Measurements from ENCODE around the gene HS3ST4. TPM values are rescaled to one million over a fixed set of nuclear protein-coding genes. Genes with fewer than 3 reads are reported as not detected.
A peak's percentile ranks its signal among the peaks of the same experiment; 100 is the strongest.

Gene HS3ST4
- total RNA-seq, 2 experiments from 2014 or later = not detected

GRCh38 chr16:25796239-25796638, 104.5 kb downstream of the HS3ST4 start:
- H3K4me3 Mint-ChIP-seq = no peak overlapping the region
- no peaks in the 10 kb centered on the region for H3K9me3 Mint-ChIP-seq (ENCODE audit: insufficient read depth)
- H3K4me1 Mint-ChIP-seq (ENCODE audit: low read depth) = no peaks in the 10 kb centered on the region
- no peak for ATAC-seq
- H3K27me3 Mint-ChIP-seq (ENCODE audit: low read depth) = no peaks in the 10 kb centered on the region
- no peak for DNase-seq
- H3K36me3 Mint-ChIP-seq (ENCODE audit: low read depth) = no peaks in the 10 kb centered on the region
- no peak overlapping the region for H3K27ac Mint-ChIP-seq
- CTCF ChIA-PET = no interaction called here
- POLR2A ChIA-PET = no interaction called here

GRCh38 chr16:25798065-25798464, 106.3 kb downstream of the HS3ST4 start:
- Mint-ChIP-seq H3K27me3 (ENCODE audit: low read depth) (no peaks in the 10 kb centered on the region), H3K4me1 (ENCODE audit: low read depth) (no peaks in the 10 kb centered on the region), H3K9me3 (ENCODE audit: insufficient read depth) (no peaks in the 10 kb centered on the region), H3K27ac (no peak overlapping the region), H3K4me3 (no peak overlapping the region), H3K36me3 (ENCODE audit: low read depth) (no peaks in the 10 kb centered on the region)
- POLR2A ChIA-PET = no interaction called here
- DNase-seq (no peak), ATAC-seq (no peak)
- CTCF ChIA-PET = no interaction called here

- ChIA-PET CTCF (no interaction called here), POLR2A (no interaction called here)
- Mint-ChIP-seq H3K9me3 (ENCODE audit: insufficient read depth) (no peaks in the 10 kb centered on the region), H3K27me3 (ENCODE audit: low read depth) (no peaks in the 10 kb centered on the region), H3K4me1 (ENCODE audit: low read depth) (no peaks in the 10 kb centered on the region), H3K36me3 (ENCODE audit: low read depth) (no peaks in the 10 kb centered on the region), H3K4me3 (no peak overlapping the region), H3K27ac (no peak overlapping the region)
- ATAC-seq (no peak), DNase-seq (no peak)
Measured at GRCh38 chr16:25799816-25800215, 108.1 kb downstream of the HS3ST4 start.

- Mint-ChIP-seq H3K4me3 (no peak overlapping the region), H3K36me3 (ENCODE audit: low read depth) (no peaks in the 10 kb centered on the region), H3K27me3 (ENCODE audit: low read depth) (peaks cover 2% of the 10 kb centered on the region), H3K9me3 (ENCODE audit: insufficient read depth) (no peaks in the 10 kb centered on the region), H3K27ac (no peak overlapping the region), H3K4me1 (ENCODE audit: low read depth) (no peaks in the 10 kb centered on the region)
- POLR2A ChIA-PET = no interaction called here
- ATAC-seq = no peak
- CTCF ChIA-PET = no interaction called here
- no peak for DNase-seq
Measured at GRCh38 chr16:25812215-25812614, 120.5 kb downstream of the HS3ST4 start.

GRCh38 chr16:25817295-25817694, 125.5 kb downstream of the HS3ST4 start:
- DNase-seq (no peak), ATAC-seq (no peak)
- ChIA-PET POLR2A (no interaction called here), CTCF (no interaction called here)
- Mint-ChIP-seq H3K36me3 (ENCODE audit: low read depth) (no peaks in the 10 kb centered on the region), H3K4me1 (ENCODE audit: low read depth) (no peaks in the 10 kb centered on the region), H3K27me3 (ENCODE audit: low read depth) (no peaks in the 10 kb centered on the region), H3K4me3 (no peak overlapping the region), H3K27ac (no peak overlapping the region), H3K9me3 (ENCODE audit: insufficient read depth) (no peaks in the 10 kb centered on the region)

GRCh38 chr16:25817876-25818275, 126.1 kb downstream of the HS3ST4 start:
- H3K9me3 Mint-ChIP-seq (ENCODE audit: insufficient read depth) = no peaks in the 10 kb centered on the region
- ATAC-seq = no peak
- H3K27ac Mint-ChIP-seq = no peak overlapping the region
- no peaks in the 10 kb centered on the region for H3K36me3 Mint-ChIP-seq (ENCODE audit: low read depth)
- DNase-seq = no peak
- POLR2A ChIA-PET = no interaction called here
- H3K4me1 Mint-ChIP-seq (ENCODE audit: low read depth) = no peaks in the 10 kb centered on the region
- no peak overlapping the region for H3K4me3 Mint-ChIP-seq
- H3K27me3 Mint-ChIP-seq (ENCODE audit: low read depth) = no peaks in the 10 kb centered on the region
- CTCF ChIA-PET = no interaction called here

- no peaks in the 10 kb centered on the region for H3K9me3 Mint-ChIP-seq (ENCODE audit: insufficient read depth)
- no peaks in the 10 kb centered on the region for H3K36me3 Mint-ChIP-seq (ENCODE audit: low read depth)
- no peak overlapping the region for H3K27ac Mint-ChIP-seq
- CTCF ChIA-PET = no interaction called here
- no peak for DNase-seq
- H3K4me1 Mint-ChIP-seq (ENCODE audit: low read depth) = no peaks in the 10 kb centered on the region
- no peak overlapping the region for H3K4me3 Mint-ChIP-seq
- H3K27me3 Mint-ChIP-seq (ENCODE audit: low read depth) = no peaks in the 10 kb centered on the region
- no peak for ATAC-seq
- POLR2A ChIA-PET = no interaction called here
Measured at GRCh38 chr16:25823891-25824290, 132.1 kb downstream of the HS3ST4 start.

GRCh38 chr16:25827709-25828108, 135.9 kb downstream of the HS3ST4 start:
- ChIA-PET POLR2A (no interaction called here), CTCF (interaction anchor here (2.1 kb wide), 1 partner anchor 11 kb away, joined by 7 read pairs; no protein-coding TSS in a partner anchor)
- Mint-ChIP-seq H3K27ac (no peak overlapping the region), H3K9me3 (ENCODE audit: insufficient read depth) (no peaks in the 10 kb centered on the region), H3K4me1 (ENCODE audit: low read depth) (no peaks in the 10 kb centered on the region), H3K36me3 (ENCODE audit: low read depth) (no peaks in the 10 kb centered on the region), H3K4me3 (no peak overlapping the region), H3K27me3 (ENCODE audit: low read depth) (peaks cover 3% of the 10 kb centered on the region)
- DNase-seq (no peak), ATAC-seq (no peak)

- peaks cover 3% of the 10 kb centered on the region for H3K27me3 Mint-ChIP-seq (ENCODE audit: low read depth)
- ATAC-seq (no peak), DNase-seq (no peak)
- CTCF ChIA-PET = interaction anchor here (2.1 kb wide), 1 partner anchor 10 kb away, joined by 7 read pairs; no protein-coding TSS in a partner anchor
- no peaks in the 10 kb centered on the region for H3K36me3 Mint-ChIP-seq (ENCODE audit: low read depth)
- H3K27ac Mint-ChIP-seq = no peak overlapping the region
- H3K4me1 Mint-ChIP-seq (ENCODE audit: low read depth) = no peaks in the 10 kb centered on the region
- POLR2A ChIA-PET = no interaction called here
- no peaks in the 10 kb centered on the region for H3K9me3 Mint-ChIP-seq (ENCODE audit: insufficient read depth)
- no peak overlapping the region for H3K4me3 Mint-ChIP-seq
Measured at GRCh38 chr16:25828510-25828909, 136.8 kb downstream of the HS3ST4 start.

- no peaks in the 10 kb centered on the region for H3K9me3 Mint-ChIP-seq (ENCODE audit: insufficient read depth)
- POLR2A ChIA-PET = no interaction called here
- ATAC-seq = no peak
- H3K4me3 Mint-ChIP-seq = no peak overlapping the region
- CTCF ChIA-PET = no interaction called here
- H3K27ac Mint-ChIP-seq = no peak overlapping the region
- H3K36me3 Mint-ChIP-seq (ENCODE audit: low read depth) = no peaks in the 10 kb centered on the region
- peaks cover 3% of the 10 kb centered on the region for H3K27me3 Mint-ChIP-seq (ENCODE audit: low read depth)
- H3K4me1 Mint-ChIP-seq (ENCODE audit: low read depth) = no peaks in the 10 kb centered on the region
- DNase-seq = no peak
Measured at GRCh38 chr16:25832291-25832690, 140.5 kb downstream of the HS3ST4 start.

GRCh38 chr16:25834101-25834500, 142.3 kb downstream of the HS3ST4 start:
- CTCF ChIA-PET = no interaction called here

GRCh38 chr16:25835126-25835525, 143.4 kb downstream of the HS3ST4 start:
- Mint-ChIP-seq H3K27ac (no peak overlapping the region), H3K4me3 (no peak overlapping the region), H3K9me3 (ENCODE audit: insufficient read depth) (no peaks in the 10 kb centered on the region), H3K4me1 (ENCODE audit: low read depth) (no peaks in the 10 kb centered on the region), H3K36me3 (ENCODE audit: low read depth) (no peaks in the 10 kb centered on the region), H3K27me3 (ENCODE audit: low read depth) (peaks cover 3% of the 10 kb centered on the region)
- no peak for ATAC-seq
- ChIA-PET CTCF (no interaction called here), POLR2A (no interaction called here)
- DNase-seq = no peak

More at GRCh38 chr16:25834101-25834500, 142.3 kb downstream of the HS3ST4 start:
- no peaks in the 10 kb centered on the region for H3K36me3 Mint-ChIP-seq (ENCODE audit: low read depth)
- H3K27ac Mint-ChIP-seq = no peak overlapping the region
- no peaks in the 10 kb centered on the region for H3K4me1 Mint-ChIP-seq (ENCODE audit: low read depth)
- POLR2A ChIA-PET = no interaction called here
- ATAC-seq (no peak), DNase-seq (no peak)
- H3K4me3 Mint-ChIP-seq = no peak overlapping the region
- no peaks in the 10 kb centered on the region for H3K9me3 Mint-ChIP-seq (ENCODE audit: insufficient read depth)
- peaks cover 3% of the 10 kb centered on the region for H3K27me3 Mint-ChIP-seq (ENCODE audit: low read depth)

- CTCF ChIA-PET = interaction anchor here (1.1 to 2.3 kb wide), 3 partner anchors 8 to 807 kb away, joined by 4 to 10 read pairs (median 7); no protein-coding TSS in a partner anchor
- POLR2A ChIA-PET = no interaction called here
- peak; percentile 44 for DNase-seq
- Mint-ChIP-seq H3K27ac (no peak overlapping the region), H3K27me3 (ENCODE audit: low read depth) (no peaks in the 10 kb centered on the region), H3K4me1 (ENCODE audit: low read depth) (no peaks in the 10 kb centered on the region), H3K4me3 (no peak overlapping the region), H3K9me3 (ENCODE audit: insufficient read depth) (no peaks in the 10 kb centered on the region), H3K36me3 (ENCODE audit: low read depth) (no peaks in the 10 kb centered on the region)
- peak; percentile 23 for ATAC-seq
Measured at GRCh38 chr16:25838724-25839186, 147.0 kb downstream of the HS3ST4 start.

Data from activated CD8-positive, alpha-beta T cell treated with anti-CD3 and anti-CD28 coated beads, Interleukin-2, amount 10 ng/mL, durations not matched to agents 7 days and 5 days (primary cell).